Adrenal gland (tissue), 5 donors: ENCODE measurements around the gene EPM2A.

ENCODE experiments used
- POLR2A ChIP-seq, 2 donors: fragments of 450-650 bp; IDR thresholded peaks; one replicate each; pipeline ENCODE4 v1.6.1; 2017; ENCODE audit warnings: antibody characterized with exemption in 2 of 2, mild to moderate bottlenecking in 2 of 2, moderate library complexity in 1 of 2
- TF ChIP-seq, protein P1 (sequence below), 6 experiments: fragments of 450-650 bp in 4 of 6; fragments of 200-600 bp in 2 of 6; sonication (generic) in 1 of 6; IDR thresholded peaks; 1 replicate in 5 of 6; 2 replicates in 1 of 6; pipeline versions ENCODE4 v1.5.1 to v1.8.0; 2016 to 2021; ENCODE audit warnings: antibody characterized with exemption in 6 of 6, mild to moderate bottlenecking in 2 of 6, moderate library complexity in 1 of 6
- donor health status: DM: no; HTN: no; CAD: no.

GRCh38 chr6:145626857-145627256 lies 108.5 kb downstream of the EPM2A start:
- TF ChIP-seq, protein P1, sequence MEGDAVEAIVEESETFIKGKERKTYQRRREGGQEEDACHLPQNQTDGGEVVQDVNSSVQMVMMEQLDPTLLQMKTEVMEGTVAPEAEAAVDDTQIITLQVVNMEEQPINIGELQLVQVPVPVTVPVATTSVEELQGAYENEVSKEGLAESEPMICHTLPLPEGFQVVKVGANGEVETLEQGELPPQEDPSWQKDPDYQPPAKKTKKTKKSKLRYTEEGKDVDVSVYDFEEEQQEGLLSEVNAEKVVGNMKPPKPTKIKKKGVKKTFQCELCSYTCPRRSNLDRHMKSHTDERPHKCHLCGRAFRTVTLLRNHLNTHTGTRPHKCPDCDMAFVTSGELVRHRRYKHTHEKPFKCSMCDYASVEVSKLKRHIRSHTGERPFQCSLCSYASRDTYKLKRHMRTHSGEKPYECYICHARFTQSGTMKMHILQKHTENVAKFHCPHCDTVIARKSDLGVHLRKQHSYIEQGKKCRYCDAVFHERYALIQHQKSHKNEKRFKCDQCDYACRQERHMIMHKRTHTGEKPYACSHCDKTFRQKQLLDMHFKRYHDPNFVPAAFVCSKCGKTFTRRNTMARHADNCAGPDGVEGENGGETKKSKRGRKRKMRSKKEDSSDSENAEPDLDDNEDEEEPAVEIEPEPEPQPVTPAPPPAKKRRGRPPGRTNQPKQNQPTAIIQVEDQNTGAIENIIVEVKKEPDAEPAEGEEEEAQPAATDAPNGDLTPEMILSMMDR (IDR thresholded peaks at IDR 0.05): no peak
- no peak for TF ChIP-seq POLR2A (IDR thresholded peaks at IDR 0.05)
